ENCODE measurements around the gene MCEE.

DNA sequence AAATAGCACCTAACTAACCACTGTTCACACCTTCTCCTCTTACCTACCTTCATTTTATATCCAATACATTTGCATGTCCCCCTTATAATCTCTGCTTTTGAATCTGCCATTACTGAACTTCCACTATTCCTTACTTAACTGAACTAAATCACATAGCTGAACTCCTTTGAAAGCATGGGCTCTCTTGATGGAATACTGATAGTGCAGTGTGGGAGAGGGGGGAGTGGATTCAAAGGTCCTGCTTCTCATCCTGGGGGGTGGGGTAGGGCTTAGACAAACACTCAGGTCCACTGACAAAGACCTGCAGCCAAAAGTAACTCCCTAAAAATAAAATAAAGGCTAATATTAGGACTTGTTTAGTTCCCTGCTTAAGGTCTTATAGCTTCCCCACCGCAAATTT is 8.6 kb downstream of the MCEE start:
- TF ChIP-seq POLR2A (IDR thresholded peaks at IDR 0.05) (no peak), EP300 (IDR thresholded peaks at IDR 0.05) (no peak)
- TF ChIP-seq, protein P1, sequence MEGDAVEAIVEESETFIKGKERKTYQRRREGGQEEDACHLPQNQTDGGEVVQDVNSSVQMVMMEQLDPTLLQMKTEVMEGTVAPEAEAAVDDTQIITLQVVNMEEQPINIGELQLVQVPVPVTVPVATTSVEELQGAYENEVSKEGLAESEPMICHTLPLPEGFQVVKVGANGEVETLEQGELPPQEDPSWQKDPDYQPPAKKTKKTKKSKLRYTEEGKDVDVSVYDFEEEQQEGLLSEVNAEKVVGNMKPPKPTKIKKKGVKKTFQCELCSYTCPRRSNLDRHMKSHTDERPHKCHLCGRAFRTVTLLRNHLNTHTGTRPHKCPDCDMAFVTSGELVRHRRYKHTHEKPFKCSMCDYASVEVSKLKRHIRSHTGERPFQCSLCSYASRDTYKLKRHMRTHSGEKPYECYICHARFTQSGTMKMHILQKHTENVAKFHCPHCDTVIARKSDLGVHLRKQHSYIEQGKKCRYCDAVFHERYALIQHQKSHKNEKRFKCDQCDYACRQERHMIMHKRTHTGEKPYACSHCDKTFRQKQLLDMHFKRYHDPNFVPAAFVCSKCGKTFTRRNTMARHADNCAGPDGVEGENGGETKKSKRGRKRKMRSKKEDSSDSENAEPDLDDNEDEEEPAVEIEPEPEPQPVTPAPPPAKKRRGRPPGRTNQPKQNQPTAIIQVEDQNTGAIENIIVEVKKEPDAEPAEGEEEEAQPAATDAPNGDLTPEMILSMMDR (IDR thresholded peaks at IDR 0.05) = no peak

Data from tibial nerve (tissue), 4 donors.